ENCODE results near the gene IQCE.

Gene IQCE

GRCh38 chr7:2575046-2575732 is 16.4 kb downstream of the IQCE start:
- no peak for ATAC-seq
- no peak for TF ChIP-seq TCF4 (CRISPR knock-in tag; IDR thresholded peaks at IDR 0.05; ENCODE audit: borderline replicate concordance)
- TF ChIP-seq CSDC2 (CRISPR knock-in tag; IDR thresholded peaks at IDR 0.05): no peak
- no peak for TF ChIP-seq ZNF565 (CRISPR knock-in tag; conservative IDR thresholded peaks at IDR 0.05; ENCODE audit: low read depth)
- no peak for TF ChIP-seq ARNTL (CRISPR knock-in tag; IDR thresholded peaks at IDR 0.05; ENCODE audit: borderline replicate concordance, low read depth)
- no peak for TF ChIP-seq POU6F1 (CRISPR knock-in tag; IDR thresholded peaks at IDR 0.05; ENCODE audit: borderline replicate concordance, low read depth)
- no peak for TF ChIP-seq ZFP3 (CRISPR knock-in tag; IDR thresholded peaks at IDR 0.05)
- TF ChIP-seq PPARA (CRISPR knock-in tag; IDR thresholded peaks at IDR 0.05; ENCODE audit: borderline replicate concordance): no peak
- TF ChIP-seq TOX (CRISPR knock-in tag; IDR thresholded peaks at IDR 0.05; ENCODE audit: borderline replicate concordance): no peak
- no peak for TF ChIP-seq RARB (CRISPR knock-in tag; IDR thresholded peaks at IDR 0.05)
- TF ChIP-seq TSHZ2 (CRISPR knock-in tag; IDR thresholded peaks at IDR 0.05): no peak
- no peak for TF ChIP-seq ZC3H10 (CRISPR knock-in tag; IDR thresholded peaks at IDR 0.05)
- TF ChIP-seq ISL1 (CRISPR knock-in tag; IDR thresholded peaks at IDR 0.05): no peak
- no peak for TF ChIP-seq ZNF8 (CRISPR knock-in tag; IDR thresholded peaks at IDR 0.05)
- no peak for TF ChIP-seq SNAI2 (CRISPR knock-in tag; IDR thresholded peaks at IDR 0.05)
- TF ChIP-seq GLIS3 (CRISPR knock-in tag; IDR thresholded peaks at IDR 0.05): no peak

- ATAC-seq: no peak
- TF ChIP-seq ISL1 (CRISPR knock-in tag; IDR thresholded peaks at IDR 0.05): no peak
- no peak for TF ChIP-seq PPARA (CRISPR knock-in tag; IDR thresholded peaks at IDR 0.05; ENCODE audit: borderline replicate concordance)
Observed at GRCh38 chr7:2575733-2576340, 17.1 kb downstream of the IQCE start.

- ATAC-seq: no peak
- TF ChIP-seq ZNF8 (CRISPR knock-in tag; IDR thresholded peaks at IDR 0.05): no peak
- no peak for TF ChIP-seq ZNF70 (CRISPR knock-in tag; IDR thresholded peaks at IDR 0.05)
- no peak for TF ChIP-seq ZFP3 (CRISPR knock-in tag; IDR thresholded peaks at IDR 0.05)
- no peak for TF ChIP-seq ZNF565 (CRISPR knock-in tag; conservative IDR thresholded peaks at IDR 0.05; ENCODE audit: low read depth)
- no peak for TF ChIP-seq CREB5 (CRISPR knock-in tag; IDR thresholded peaks at IDR 0.05; ENCODE audit: low read depth)
- no peak for TF ChIP-seq SNAI2 (CRISPR knock-in tag; IDR thresholded peaks at IDR 0.05)
- TF ChIP-seq POU6F1 (CRISPR knock-in tag; IDR thresholded peaks at IDR 0.05; ENCODE audit: borderline replicate concordance, low read depth): no peak
- TF ChIP-seq CSDC2 (CRISPR knock-in tag; IDR thresholded peaks at IDR 0.05): no peak
- no peak for TF ChIP-seq ARNTL (CRISPR knock-in tag; IDR thresholded peaks at IDR 0.05; ENCODE audit: borderline replicate concordance, low read depth)
Observed at GRCh38 chr7:2576742-2577491, 18.1 kb downstream of the IQCE start.
